ENCODE results near the gene S100A13. TPM values are rescaled to one million over a fixed set of nuclear protein-coding genes. Genes with fewer than 3 reads are reported as not detected.

The S100A13 gene
- total and polyA plus RNA-seq, 10 of the 15 experiments (the other 5 are each of a cell fraction or from before 2014, with no cell fraction given), result 5.7 to 30.9 (median 9.1) TPM

DNA sequence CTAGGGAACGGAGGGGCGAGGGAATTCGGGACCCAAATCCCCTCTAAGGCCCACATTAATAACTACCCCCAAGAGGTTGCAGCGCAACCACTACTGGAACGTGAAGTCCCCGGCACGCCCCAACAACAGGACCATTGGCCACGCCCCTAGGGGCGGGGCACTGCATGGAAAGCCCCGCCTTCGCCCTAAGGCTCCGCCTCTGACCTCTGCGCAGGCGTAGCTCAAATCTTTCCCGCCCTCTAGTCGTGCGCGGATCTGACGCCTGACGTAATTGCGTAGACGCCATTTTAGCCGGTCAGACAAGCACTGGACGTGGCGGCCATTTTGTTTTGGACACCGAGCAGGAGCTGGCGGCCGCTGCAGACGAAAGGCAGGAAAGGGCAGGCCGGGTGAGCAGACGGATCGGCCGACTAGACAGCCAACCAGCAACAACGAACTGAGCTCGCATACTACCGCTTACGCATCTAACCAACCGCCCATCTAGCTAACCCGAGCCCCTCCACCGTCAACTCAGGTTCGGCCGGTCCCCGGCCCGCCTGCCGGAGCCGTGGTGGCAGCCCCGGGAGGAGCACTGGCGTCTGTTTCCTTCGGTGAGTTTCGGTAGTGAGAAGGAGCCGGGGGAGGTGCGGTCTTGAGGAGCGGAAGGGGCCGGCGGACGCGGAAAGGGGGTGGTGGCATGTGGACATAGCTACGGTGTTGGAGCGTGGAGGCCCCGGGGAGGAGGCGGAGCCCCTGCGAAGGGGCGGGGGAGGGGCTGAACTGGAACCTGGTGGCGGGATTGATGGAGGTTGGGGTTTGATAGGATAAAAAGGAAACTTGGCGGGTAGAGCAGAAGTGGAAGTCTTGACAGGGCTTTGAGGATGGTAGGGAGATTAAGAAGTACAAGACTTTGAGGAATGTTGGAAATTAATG is 6.7 kb upstream of the S100A13 start, which contains the start of gene CHTOP (continued):
- TF ChIP-seq RB1 (IDR thresholded peaks at IDR 0.05; ENCODE audit: borderline replicate concordance) (peak; percentile 84; the same call in 1 of the 2 replicates), BACH1 (IDR thresholded peaks at IDR 0.05; ENCODE audit: borderline replicate concordance) (peak; percentile 80), YY1 (IDR thresholded peaks at IDR 0.05; ENCODE audit: low read depth, low read length) (peak; percentile 100), ATF7 (IDR thresholded peaks at IDR 0.05; ENCODE audit: low read depth) (peak; percentile 97), RUNX3 (IDR thresholded peaks at IDR 0.05; ENCODE audit: low read length) (no peak), SIN3A (IDR thresholded peaks at IDR 0.05; ENCODE audit: low read depth, low read length) (peak; percentile 89), BRCA1 (IDR thresholded peaks at IDR 0.05; ENCODE audit: low read depth, low read length) (no peak), ZNF622 (IDR thresholded peaks at IDR 0.05) (no peak), SP1 (IDR thresholded peaks at IDR 0.05; ENCODE audit: low read depth, low read length) (peak; percentile 51), RAD51 (IDR thresholded peaks at IDR 0.05) (no peak), WRNIP1 (IDR thresholded peaks at IDR 0.05; ENCODE audit: borderline replicate concordance, low read depth, low read length) (no peak), CREM (IDR thresholded peaks at IDR 0.05; ENCODE audit: low read depth) (peak; percentile 95), NFYA (IDR thresholded peaks at IDR 0.05; ENCODE audit: borderline replicate concordance, low read depth, low read length) (no peak), ZSCAN29 (IDR thresholded peaks at IDR 0.05) (no peak)
- TF ChIP-seq, protein P1, sequence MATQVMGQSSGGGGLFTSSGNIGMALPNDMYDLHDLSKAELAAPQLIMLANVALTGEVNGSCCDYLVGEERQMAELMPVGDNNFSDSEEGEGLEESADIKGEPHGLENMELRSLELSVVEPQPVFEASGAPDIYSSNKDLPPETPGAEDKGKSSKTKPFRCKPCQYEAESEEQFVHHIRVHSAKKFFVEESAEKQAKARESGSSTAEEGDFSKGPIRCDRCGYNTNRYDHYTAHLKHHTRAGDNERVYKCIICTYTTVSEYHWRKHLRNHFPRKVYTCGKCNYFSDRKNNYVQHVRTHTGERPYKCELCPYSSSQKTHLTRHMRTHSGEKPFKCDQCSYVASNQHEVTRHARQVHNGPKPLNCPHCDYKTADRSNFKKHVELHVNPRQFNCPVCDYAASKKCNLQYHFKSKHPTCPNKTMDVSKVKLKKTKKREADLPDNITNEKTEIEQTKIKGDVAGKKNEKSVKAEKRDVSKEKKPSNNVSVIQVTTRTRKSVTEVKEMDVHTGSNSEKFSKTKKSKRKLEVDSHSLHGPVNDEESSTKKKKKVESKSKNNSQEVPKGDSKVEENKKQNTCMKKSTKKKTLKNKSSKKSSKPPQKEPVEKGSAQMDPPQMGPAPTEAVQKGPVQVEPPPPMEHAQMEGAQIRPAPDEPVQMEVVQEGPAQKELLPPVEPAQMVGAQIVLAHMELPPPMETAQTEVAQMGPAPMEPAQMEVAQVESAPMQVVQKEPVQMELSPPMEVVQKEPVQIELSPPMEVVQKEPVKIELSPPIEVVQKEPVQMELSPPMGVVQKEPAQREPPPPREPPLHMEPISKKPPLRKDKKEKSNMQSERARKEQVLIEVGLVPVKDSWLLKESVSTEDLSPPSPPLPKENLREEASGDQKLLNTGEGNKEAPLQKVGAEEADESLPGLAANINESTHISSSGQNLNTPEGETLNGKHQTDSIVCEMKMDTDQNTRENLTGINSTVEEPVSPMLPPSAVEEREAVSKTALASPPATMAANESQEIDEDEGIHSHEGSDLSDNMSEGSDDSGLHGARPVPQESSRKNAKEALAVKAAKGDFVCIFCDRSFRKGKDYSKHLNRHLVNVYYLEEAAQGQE (IDR thresholded peaks at IDR 0.05; ENCODE audit: low read depth, low read length), result 0 out of 2 replicates have a peak, but pooled peaks have one; percentile 5
- TF ChIP-seq, protein P2, sequence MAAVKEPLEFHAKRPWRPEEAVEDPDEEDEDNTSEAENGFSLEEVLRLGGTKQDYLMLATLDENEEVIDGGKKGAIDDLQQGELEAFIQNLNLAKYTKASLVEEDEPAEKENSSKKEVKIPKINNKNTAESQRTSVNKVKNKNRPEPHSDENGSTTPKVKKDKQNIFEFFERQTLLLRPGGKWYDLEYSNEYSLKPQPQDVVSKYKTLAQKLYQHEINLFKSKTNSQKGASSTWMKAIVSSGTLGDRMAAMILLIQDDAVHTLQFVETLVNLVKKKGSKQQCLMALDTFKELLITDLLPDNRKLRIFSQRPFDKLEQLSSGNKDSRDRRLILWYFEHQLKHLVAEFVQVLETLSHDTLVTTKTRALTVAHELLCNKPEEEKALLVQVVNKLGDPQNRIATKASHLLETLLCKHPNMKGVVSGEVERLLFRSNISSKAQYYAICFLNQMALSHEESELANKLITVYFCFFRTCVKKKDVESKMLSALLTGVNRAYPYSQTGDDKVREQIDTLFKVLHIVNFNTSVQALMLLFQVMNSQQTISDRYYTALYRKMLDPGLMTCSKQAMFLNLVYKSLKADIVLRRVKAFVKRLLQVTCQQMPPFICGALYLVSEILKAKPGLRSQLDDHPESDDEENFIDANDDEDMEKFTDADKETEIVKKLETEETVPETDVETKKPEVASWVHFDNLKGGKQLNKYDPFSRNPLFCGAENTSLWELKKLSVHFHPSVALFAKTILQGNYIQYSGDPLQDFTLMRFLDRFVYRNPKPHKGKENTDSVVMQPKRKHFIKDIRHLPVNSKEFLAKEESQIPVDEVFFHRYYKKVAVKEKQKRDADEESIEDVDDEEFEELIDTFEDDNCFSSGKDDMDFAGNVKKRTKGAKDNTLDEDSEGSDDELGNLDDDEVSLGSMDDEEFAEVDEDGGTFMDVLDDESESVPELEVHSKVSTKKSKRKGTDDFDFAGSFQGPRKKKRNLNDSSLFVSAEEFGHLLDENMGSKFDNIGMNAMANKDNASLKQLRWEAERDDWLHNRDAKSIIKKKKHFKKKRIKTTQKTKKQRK (IDR thresholded peaks at IDR 0.05; ENCODE audit: low read depth, low read length), result no peak
- TF ChIP-seq, protein P3, sequence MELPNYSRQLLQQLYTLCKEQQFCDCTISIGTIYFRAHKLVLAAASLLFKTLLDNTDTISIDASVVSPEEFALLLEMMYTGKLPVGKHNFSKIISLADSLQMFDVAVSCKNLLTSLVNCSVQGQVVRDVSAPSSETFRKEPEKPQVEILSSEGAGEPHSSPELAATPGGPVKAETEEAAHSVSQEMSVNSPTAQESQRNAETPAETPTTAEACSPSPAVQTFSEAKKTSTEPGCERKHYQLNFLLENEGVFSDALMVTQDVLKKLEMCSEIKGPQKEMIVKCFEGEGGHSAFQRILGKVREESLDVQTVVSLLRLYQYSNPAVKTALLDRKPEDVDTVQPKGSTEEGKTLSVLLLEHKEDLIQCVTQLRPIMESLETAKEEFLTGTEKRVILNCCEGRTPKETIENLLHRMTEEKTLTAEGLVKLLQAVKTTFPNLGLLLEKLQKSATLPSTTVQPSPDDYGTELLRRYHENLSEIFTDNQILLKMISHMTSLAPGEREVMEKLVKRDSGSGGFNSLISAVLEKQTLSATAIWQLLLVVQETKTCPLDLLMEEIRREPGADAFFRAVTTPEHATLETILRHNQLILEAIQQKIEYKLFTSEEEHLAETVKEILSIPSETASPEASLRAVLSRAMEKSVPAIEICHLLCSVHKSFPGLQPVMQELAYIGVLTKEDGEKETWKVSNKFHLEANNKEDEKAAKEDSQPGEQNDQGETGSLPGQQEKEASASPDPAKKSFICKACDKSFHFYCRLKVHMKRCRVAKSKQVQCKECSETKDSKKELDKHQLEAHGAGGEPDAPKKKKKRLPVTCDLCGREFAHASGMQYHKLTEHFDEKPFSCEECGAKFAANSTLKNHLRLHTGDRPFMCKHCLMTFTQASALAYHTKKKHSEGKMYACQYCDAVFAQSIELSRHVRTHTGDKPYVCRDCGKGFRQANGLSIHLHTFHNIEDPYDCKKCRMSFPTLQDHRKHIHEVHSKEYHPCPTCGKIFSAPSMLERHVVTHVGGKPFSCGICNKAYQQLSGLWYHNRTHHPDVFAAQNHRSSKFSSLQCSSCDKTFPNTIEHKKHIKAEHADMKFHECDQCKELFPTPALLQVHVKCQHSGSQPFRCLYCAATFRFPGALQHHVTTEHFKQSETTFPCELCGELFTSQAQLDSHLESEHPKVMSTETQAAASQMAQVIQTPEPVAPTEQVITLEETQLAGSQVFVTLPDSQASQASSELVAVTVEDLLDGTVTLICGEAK (IDR thresholded peaks at IDR 0.05; ENCODE audit: borderline replicate concordance), result no peak
